T-helper 1 cell treated with Interleukin-12 subunit alpha and Interleukin-12 subunit beta and Interleukin-4 antibody, amounts not matched to agents 30 ng/mL and 1 ng/mL, for 36 hours (primary cell): ENCODE measurements around the gene SIX5. TPM values are rescaled to one million over a fixed set of nuclear protein-coding genes. Genes with fewer than 3 reads are reported as not detected.

Experiments
- intact Hi-C: fragments of 100-400 bp; cut with micrococcal nuclease; formaldehyde crosslinking; loops from one replicate; pipeline ENCODE4 v1.15.1; 2024
- total RNA-seq: library from RNA; stranded (reverse); gene quantifications from 2 replicates; pipeline ENCODE4 v1.2.3, GENCODE V29; 2022

SIX5 gene
- total RNA-seq, 1 donor from 2014 or later, result 2.4 TPM

GRCh38 chr19:45717983-45718650, 50.9 kb downstream of the SIX5 start:
- intact Hi-C loops, result loop anchor here (1.0 to 10.0 kb wide), 15 partner anchors 12 to 997 kb away; partner anchors contain the start of genes CCDC61, FBXO46, IRF2BP1 and MARK4

DNA sequence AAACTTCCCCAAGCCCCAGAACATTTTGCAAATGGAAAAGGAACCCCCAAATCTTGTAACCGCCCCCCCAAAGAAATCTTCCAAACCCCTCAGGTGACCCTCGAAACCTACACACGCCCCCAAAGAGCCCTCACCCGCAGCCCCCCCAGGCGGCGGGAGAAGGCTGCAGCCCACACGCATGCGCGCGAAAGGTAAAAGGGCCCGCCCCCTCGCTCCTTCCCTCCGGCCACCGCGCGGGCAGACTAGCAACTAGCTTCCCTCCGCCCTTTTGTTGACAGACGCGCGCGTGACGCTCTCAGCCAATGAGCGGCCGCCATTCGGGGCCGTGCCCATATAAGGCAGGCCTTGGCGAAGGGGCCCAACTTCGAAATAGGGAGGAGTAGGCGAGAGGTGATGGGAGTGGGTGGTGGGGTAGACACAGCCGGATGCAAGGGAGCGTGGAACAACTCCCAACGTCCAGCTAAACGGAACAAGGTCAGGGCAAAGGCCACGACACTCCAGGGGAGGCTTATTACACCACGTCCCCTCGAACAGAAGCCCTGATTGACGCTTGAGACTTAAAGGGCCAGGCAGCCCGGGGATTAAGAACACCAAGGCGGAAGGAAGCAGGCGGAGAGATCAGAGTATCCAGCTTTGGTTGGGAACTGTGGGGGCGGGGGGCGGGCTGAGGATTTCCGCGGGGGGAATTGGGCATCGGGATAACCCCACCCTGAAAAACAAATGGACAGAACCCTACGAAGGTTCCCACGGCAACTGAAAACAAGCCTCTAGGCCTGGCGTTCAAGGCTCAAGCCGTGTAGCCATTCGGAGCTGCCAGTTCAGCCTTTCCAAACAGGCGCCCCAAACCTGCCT, 51.7 kb downstream of the SIX5 start:
- intact Hi-C loops, result loop anchor here (1.0 to 10.0 kb wide), 15 partner anchors 13 to 997 kb away; partner anchors contain the start of genes CCDC61, FBXO46, IRF2BP1 and MARK4

- intact Hi-C loops, result loop anchor here (1.0 to 10.0 kb wide), 15 partner anchors 14 to 998 kb away; partner anchors contain the start of genes CCDC61, FBXO46, IRF2BP1 and MARK4
Measured at GRCh38 chr19:45716359-45717130, 52.5 kb downstream of the SIX5 start.

DNA sequence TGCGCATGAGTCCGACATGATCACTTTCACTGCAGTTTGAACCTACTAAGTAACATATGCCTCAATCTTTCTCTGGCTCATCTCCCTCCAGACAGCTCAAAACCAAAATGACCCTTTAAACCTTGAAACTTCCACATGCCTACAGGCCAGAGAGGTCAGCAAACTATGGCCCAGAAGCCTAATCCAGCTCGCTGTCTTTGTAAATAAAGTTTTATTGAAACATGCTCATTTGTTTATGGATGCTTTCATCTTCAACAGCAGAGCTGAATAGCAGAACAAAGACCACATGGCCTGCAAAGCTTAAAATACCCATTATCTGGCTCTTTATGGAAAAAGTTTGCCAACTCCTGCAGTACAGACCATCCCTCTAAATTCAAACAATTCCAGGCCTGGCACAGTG, 53.9 kb downstream of the SIX5 start:
- intact Hi-C loops, result loop anchor here (5.0 to 10.0 kb wide), 2 partner anchors 463 to 1000 kb away; partner anchors contain the start of genes MARK4 and PRKD2

Other genes with a start within 250 kb of the SIX5 start
- gene OPA3, start 184.4 kb downstream of the SIX5 start, total RNA-seq, result 14.8 and 15.0 TPM in 2 replicates
- gene GPR4, start 167.0 kb downstream of the SIX5 start, total RNA-seq, result not detected in 2 replicates
- gene EML2, start 129.9 kb downstream of the SIX5 start, total RNA-seq, result 113 and 120 TPM in 2 replicates
- gene GIPR, start 101.0 kb downstream of the SIX5 start, total RNA-seq, result 4.2 and 5.3 TPM in 2 replicates
- 489 and 509 TPM in 2 replicates for gene SNRPD2, start 77.3 kb downstream of the SIX5 start, total RNA-seq
- 6.4 and 10.2 TPM in 2 replicates for gene QPCTL, start 76.6 kb downstream of the SIX5 start, total RNA-seq
- gene FBXO46, start 38.4 kb downstream of the SIX5 start, total RNA-seq, result 35.1 and 41.9 TPM in 2 replicates
- not detected in 2 replicates for gene MEIOSIN, start 35.8 kb downstream of the SIX5 start, total RNA-seq
- 22.5 and 25.9 TPM in 2 replicates for gene DMPK, start 13.2 kb upstream of the SIX5 start, total RNA-seq
- gene DMWD, start 23.6 kb upstream of the SIX5 start, total RNA-seq, result 34.9 and 35.1 TPM in 2 replicates
- gene RSPH6A, start 46.1 kb upstream of the SIX5 start, total RNA-seq, result 0.46 and 0.56 TPM in 2 replicates
- 107 and 111 TPM in 2 replicates for gene SYMPK, start 93.9 kb upstream of the SIX5 start, total RNA-seq
- gene FOXA3, start 95.1 kb upstream of the SIX5 start, total RNA-seq, result not detected in 2 replicates
- 15.2 and 16.3 TPM in 2 replicates for gene IRF2BP1, start 116.9 kb upstream of the SIX5 start, total RNA-seq
- 9.4 and 10.4 TPM in 2 replicates for gene MYPOP, start 133.4 kb upstream of the SIX5 start, total RNA-seq
- gene NANOS2, start 145.5 kb upstream of the SIX5 start, total RNA-seq, result not detected in 2 replicates
- gene NOVA2, start 204.6 kb upstream of the SIX5 start, total RNA-seq, result 0.10 and 0.51 TPM in 2 replicates
- gene CCDC61, start 226.2 kb upstream of the SIX5 start, total RNA-seq, result 24.2 and 24.8 TPM in 2 replicates